HEK293T (cell line): ENCODE results near the gene KLF6.

Experiments used
- ARNT ChIP-seq: fragments of 450-650 bp; IDR thresholded peaks from 2 replicates; pipeline ENCODE4 v1.6.1; 2017; ENCODE audit warnings: mild to moderate bottlenecking
- BHLHE40 ChIP-seq: fragments of 450-650 bp; IDR thresholded peaks from 2 replicates; pipeline ENCODE4 v1.6.1; 2016; ENCODE audit warnings: mild to moderate bottlenecking, moderate library complexity, borderline replicate concordance
- CTBP1 ChIP-seq: fragments of 450-650 bp; IDR thresholded peaks from 2 replicates; pipeline ENCODE4 v1.6.1; 2016; ENCODE audit warnings: borderline replicate concordance
- FOXA1 ChIP-seq: fragments of 450-650 bp; IDR thresholded peaks from 2 replicates; pipeline ENCODE4 v1.6.1; 2016; ENCODE audit warnings: mild to moderate bottlenecking
- FOXK2 ChIP-seq: fragments of 450-650 bp; IDR thresholded peaks from 2 replicates; pipeline ENCODE4 v1.6.1; 2016; ENCODE audit warnings: mild to moderate bottlenecking
- L3MBTL2 ChIP-seq: fragments of 450-650 bp; conservative IDR thresholded peaks from 2 replicates; pipeline ENCODE4 v1.6.1; 2016; ENCODE audit warnings: mild to moderate bottlenecking
- SP1 ChIP-seq: fragments of 450-650 bp; IDR thresholded peaks from 2 replicates; pipeline ENCODE4 v1.6.1; 2017

- TF ChIP-seq SP1 (no peak), FOXA1 (no peak), FOXK2 (no peak), BHLHE40 (no peak), L3MBTL2 (no peak), ARNT (no peak), CTBP1 (no peak)
Observed at GRCh38 chr10:3747984-3748383, 37.0 kb downstream of the KLF6 start.
